OCI-LY3 (cell line): ENCODE measurements around the gene KIF1A.

Source experiments
- EZH2phosphoT487 ChIP-seq: fragments of 200-600 bp; shearing (Covaris generic); IDR thresholded peaks from 2 replicates; pipeline ENCODE4 v1.6.1; 2018; ENCODE audit warnings: antibody characterized with exemption, mixed run types, low read depth
- TF ChIP-seq, protein P1 (sequence below): fragments of 200-600, 300-600 bp; sonication (generic); IDR thresholded peaks from 2 replicates; pipeline ENCODE4 v1.5.1; 2014; ENCODE audit warnings: antibody characterized with exemption, low read length, low read depth

DNA sequence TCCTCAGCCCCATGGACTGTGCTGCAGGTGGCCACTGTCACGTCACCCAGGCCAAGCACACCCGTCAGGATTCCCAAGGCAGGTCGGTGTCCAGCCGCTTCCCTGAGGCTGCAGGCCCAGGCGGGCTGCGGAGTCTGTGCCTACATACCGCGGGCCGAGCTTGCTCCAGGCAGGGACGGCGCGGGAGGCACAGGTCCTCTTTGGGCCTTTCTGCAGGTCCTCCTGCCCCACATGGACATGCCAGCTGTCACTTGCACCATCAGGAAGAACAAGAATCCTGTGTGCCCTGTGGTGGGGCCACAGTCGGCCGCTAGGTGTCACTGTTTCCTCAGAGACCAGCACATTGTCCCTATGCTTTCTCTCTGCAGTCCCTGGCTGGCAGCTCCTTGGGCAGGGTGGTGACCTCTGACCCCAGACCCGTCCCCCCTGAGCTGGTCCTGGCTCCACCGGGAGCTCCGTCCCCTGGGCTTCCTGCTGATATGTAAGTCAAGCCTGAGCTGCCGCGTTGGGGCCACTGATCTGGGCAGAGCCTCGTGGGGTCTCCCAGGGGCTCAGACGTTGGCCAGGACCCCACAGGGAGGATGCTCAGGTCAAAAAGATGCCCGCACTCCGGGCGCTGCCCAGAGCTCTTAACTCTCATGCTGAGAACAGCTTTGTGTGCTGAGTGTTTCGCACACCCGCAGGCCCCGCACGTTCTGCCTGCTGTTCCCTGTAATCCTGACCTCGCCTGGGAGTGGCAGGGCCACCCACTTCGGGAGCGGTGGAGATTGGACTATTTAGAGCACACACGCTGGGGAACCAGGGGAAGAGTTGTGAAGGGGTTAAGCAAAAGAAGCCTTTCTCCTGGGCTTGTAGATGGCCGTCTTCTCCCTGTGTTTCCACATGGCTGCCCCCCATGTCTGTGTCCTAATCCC, 31.3 kb upstream of the KIF1A start:
- TF ChIP-seq, protein P1, sequence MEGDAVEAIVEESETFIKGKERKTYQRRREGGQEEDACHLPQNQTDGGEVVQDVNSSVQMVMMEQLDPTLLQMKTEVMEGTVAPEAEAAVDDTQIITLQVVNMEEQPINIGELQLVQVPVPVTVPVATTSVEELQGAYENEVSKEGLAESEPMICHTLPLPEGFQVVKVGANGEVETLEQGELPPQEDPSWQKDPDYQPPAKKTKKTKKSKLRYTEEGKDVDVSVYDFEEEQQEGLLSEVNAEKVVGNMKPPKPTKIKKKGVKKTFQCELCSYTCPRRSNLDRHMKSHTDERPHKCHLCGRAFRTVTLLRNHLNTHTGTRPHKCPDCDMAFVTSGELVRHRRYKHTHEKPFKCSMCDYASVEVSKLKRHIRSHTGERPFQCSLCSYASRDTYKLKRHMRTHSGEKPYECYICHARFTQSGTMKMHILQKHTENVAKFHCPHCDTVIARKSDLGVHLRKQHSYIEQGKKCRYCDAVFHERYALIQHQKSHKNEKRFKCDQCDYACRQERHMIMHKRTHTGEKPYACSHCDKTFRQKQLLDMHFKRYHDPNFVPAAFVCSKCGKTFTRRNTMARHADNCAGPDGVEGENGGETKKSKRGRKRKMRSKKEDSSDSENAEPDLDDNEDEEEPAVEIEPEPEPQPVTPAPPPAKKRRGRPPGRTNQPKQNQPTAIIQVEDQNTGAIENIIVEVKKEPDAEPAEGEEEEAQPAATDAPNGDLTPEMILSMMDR: peak; percentile 73
- no peak for TF ChIP-seq EZH2phosphoT487
